H1 (cell line): Measurements from ENCODE around the gene CFAP58. TPM values are rescaled to one million over a fixed set of nuclear protein-coding genes. Genes with fewer than 3 reads are reported as not detected.

Experiments
- CTCF ChIA-PET: fragments of 300-600 bp; sonication (Branson Sonifier 250); formaldehyde crosslinking; loops from one replicate; lab custom pipeline; 2021; ENCODE audit not compliant: partially characterized antibody; lab: Charles Lee
- POLR2A ChIA-PET: fragments of 300-600 bp; sonication (Branson Sonifier 250); formaldehyde crosslinking; loops from one replicate; lab custom pipeline; 2021; ENCODE audit warnings: inconsistent platforms; ENCODE audit not compliant: partially characterized antibody; lab: Charles Lee
- DNase-seq, 2 experiments: peaks; one replicate each; pipeline versions ENCODE4 v3.0.0 to v3.0.0-alpha.2; 2010 to 2022; ENCODE audit warnings: low spot score in 2 of 2, low read depth in 1 of 2, mixed read lengths in 1 of 2
- FAIRE-seq: peaks from 2 replicates; lab custom pipeline; 2011; peaks lifted over from hg19 to GRCh38; lab: Jason Lieb, UNC
- H2AFZ ChIP-seq: 2 replicates; pipeline ENCODE4 v1.8.1; 2012; ENCODE audit warnings: low read length, inconsistent platforms
- H2AK5ac ChIP-seq: 2 replicates; pipeline ENCODE4 v1.6.1; 2013; ENCODE audit warnings: low read depth, low read length
- H2BK120ac ChIP-seq: replicated peaks from 2 replicates; pipeline ENCODE3; 2013; ENCODE audit warnings: low read depth, low read length, inconsistent platforms
- H2BK12ac ChIP-seq: 2 replicates; pipeline ENCODE4 v1.6.1; 2013; ENCODE audit warnings: low read depth, low read length
- H2BK15ac ChIP-seq: 2 replicates; pipeline ENCODE4 v1.6.1; 2013; ENCODE audit warnings: low read length
- H2BK20ac ChIP-seq: 2 replicates; pipeline ENCODE4 v1.6.1; 2013; ENCODE audit warnings: low read length
- H2BK5ac ChIP-seq: 2 replicates; pipeline ENCODE4 v1.6.1; 2013; ENCODE audit warnings: low read depth, low read length
- H3K14ac ChIP-seq: 2 replicates; pipeline ENCODE4 v1.6.1; 2013; ENCODE audit warnings: inconsistent platforms; ENCODE audit not compliant: insufficient read length
- H3K18ac ChIP-seq: 2 replicates; pipeline ENCODE4 v1.6.1; 2013; ENCODE audit warnings: low read length; ENCODE audit errors: extremely low read depth
- H3K23ac ChIP-seq: 2 replicates; pipeline ENCODE4 v1.6.1; 2013; ENCODE audit warnings: inconsistent platforms; ENCODE audit not compliant: insufficient read length
- H3K23me2 ChIP-seq: 2 replicates; pipeline ENCODE4 v1.6.1; 2013; ENCODE audit warnings: low read depth, low read length
- H3K27ac ChIP-seq: 2 replicates; pipeline ENCODE4 v1.6.1; 2011; ENCODE audit warnings: low read depth, low read length, inconsistent platforms
- H3K27me3 ChIP-seq, 4 experiments: replicated peaks in 1 of 4; 1 replicate in 1 of 4; 2 replicates in 3 of 4; pipeline versions ENCODE4 v1.6.1 to v1.8.1; 2011 to 2013; ENCODE audit warnings: low read length in 3 of 4, mild to moderate bottlenecking in 3 of 4, inconsistent platforms in 2 of 4, mixed read lengths in 2 of 4, moderate library complexity in 1 of 4; ENCODE audit not compliant: control insufficient read depth in 3 of 4, insufficient read depth in 3 of 4; ENCODE audit errors: extremely low read depth in 1 of 4
- H3K36me3 ChIP-seq, 4 experiments: 2 replicates each; pipeline versions ENCODE4 v1.6.1 to v1.8.1; 2011 to 2013; ENCODE audit warnings: mild to moderate bottlenecking in 4 of 4, low read length in 3 of 4, moderate library complexity in 2 of 4, control low read depth in 1 of 4, inconsistent platforms in 1 of 4; ENCODE audit not compliant: insufficient read depth in 4 of 4, control insufficient read depth in 2 of 4
- H3K4ac ChIP-seq: replicated peaks from 2 replicates; pipeline ENCODE3; 2013; ENCODE audit warnings: low read length, low read depth, mixed read lengths, inconsistent platforms; ENCODE audit not compliant: insufficient read length
- H3K4me1 ChIP-seq, 4 experiments: replicated peaks in 1 of 4; 1 replicate in 1 of 4; 2 replicates in 3 of 4; pipeline versions ENCODE4 v1.6.1 to v1.8.1; 2011 to 2013; ENCODE audit warnings: low read length in 3 of 4, inconsistent platforms in 2 of 4, mixed read lengths in 1 of 4; ENCODE audit not compliant: insufficient read depth in 4 of 4, control insufficient read depth in 3 of 4
- H3K4me2 ChIP-seq, 2 experiments: 2 replicates each; pipeline versions ENCODE4 v1.6.1 to v1.8.1; 2011 to 2013; ENCODE audit warnings: low read depth in 2 of 2, low read length in 2 of 2, control low read depth in 1 of 2, inconsistent platforms in 1 of 2, mild to moderate bottlenecking in 1 of 2; ENCODE audit not compliant: insufficient read depth in 1 of 2
- H3K4me3 ChIP-seq, 4 experiments: fragments of 200-600, 300-600 bp in 1 of 4; sonication (generic), shearing (Covaris generic), sonication (Bioruptor Twin) in 1 of 4; 2 replicates each; pipeline versions ENCODE4 v1.5.1 to v1.8.1; 2011 to 2016; ENCODE audit warnings: low read length in 4 of 4, low read depth in 3 of 4, control low read depth in 2 of 4, inconsistent platforms in 2 of 4, mild to moderate bottlenecking in 2 of 4, mixed read lengths in 1 of 4, moderate library complexity in 1 of 4; ENCODE audit not compliant: insufficient read depth in 2 of 4; ENCODE audit errors: extremely low read depth in 1 of 4
- H3K56ac ChIP-seq: replicated peaks from 2 replicates; pipeline ENCODE3; 2013; ENCODE audit warnings: low read depth, mild to moderate bottlenecking, mixed read lengths, low read length, inconsistent platforms; ENCODE audit not compliant: insufficient read length
- H3K79me1 ChIP-seq: 2 replicates; pipeline ENCODE4 v1.6.1; 2013; ENCODE audit warnings: low read depth, low read length, control low read depth
- H3K79me2 ChIP-seq, 2 experiments: 2 replicates each; pipeline versions ENCODE4 v1.6.1 to v1.8.1; 2012 to 2013; ENCODE audit warnings: low read length in 2 of 2, mild to moderate bottlenecking in 2 of 2, inconsistent platforms in 1 of 2; ENCODE audit not compliant: insufficient read depth in 2 of 2, control insufficient read depth in 1 of 2
- H3K9ac ChIP-seq, 4 experiments: replicated peaks in 1 of 4; 1 replicate in 1 of 4; 2 replicates in 3 of 4; pipeline versions ENCODE4 v1.6.1 to v1.8.1; 2011 to 2013; ENCODE audit warnings: low read depth in 3 of 4, low read length in 3 of 4, control low read depth in 2 of 4, mild to moderate bottlenecking in 2 of 4, moderate library complexity in 2 of 4, inconsistent platforms in 1 of 4; ENCODE audit errors: extremely low read depth in 1 of 4
- H3K9me3 ChIP-seq, 2 experiments: 2 replicates each; pipeline versions ENCODE4 v1.6.1 to v1.8.1; 2012 to 2013; ENCODE audit warnings: mild to moderate bottlenecking in 2 of 2, moderate library complexity in 2 of 2, control low read depth in 1 of 2, inconsistent platforms in 1 of 2, low read depth in 1 of 2, low read length in 1 of 2, mixed read lengths in 1 of 2; ENCODE audit not compliant: insufficient read depth in 2 of 2
- H4K20me1 ChIP-seq, 2 experiments: replicated peaks in 1 of 2; 2 replicates each; pipeline versions ENCODE3 to v1.8.1; 2011 to 2013; ENCODE audit warnings: inconsistent platforms in 2 of 2, low read length in 2 of 2, mild to moderate bottlenecking in 1 of 2; ENCODE audit not compliant: insufficient read depth in 2 of 2, control insufficient read depth in 1 of 2
- H4K5ac ChIP-seq: 2 replicates; pipeline ENCODE4 v1.6.1; 2013; ENCODE audit warnings: low read length, low read depth, mixed read lengths, inconsistent platforms; ENCODE audit not compliant: insufficient read length
- H4K8ac ChIP-seq: 2 replicates; pipeline ENCODE4 v1.8.0; 2013; ENCODE audit warnings: mild to moderate bottlenecking, moderate library complexity, low read length, inconsistent platforms; ENCODE audit not compliant: insufficient read depth; ENCODE audit errors: extremely low read depth
- H4K91ac ChIP-seq: replicated peaks from 2 replicates; pipeline ENCODE3; 2013; ENCODE audit warnings: low read length, mixed read lengths, inconsistent platforms; ENCODE audit not compliant: insufficient read length
- CBX5 ChIP-seq: fragments of 300-800, 300-1000 bp; sonication (generic); IDR thresholded peaks from 2 replicates; pipeline ENCODE4 v1.7.1; 2016; ENCODE audit warnings: antibody characterized with exemption, low read length, low read depth
- EP300 ChIP-seq, 2 experiments: IDR thresholded peaks; 1 replicate in 1 of 2; 2 replicates in 1 of 2; pipeline ENCODE4 v1.6.1; 2011 to 2012; ENCODE audit warnings: low read depth in 2 of 2, low read length in 2 of 2, mild to moderate bottlenecking in 2 of 2, borderline replicate concordance in 1 of 2, inconsistent platforms in 1 of 2, moderate library complexity in 1 of 2
- RFX5 ChIP-seq: IDR thresholded peaks from 2 replicates; pipeline ENCODE4 v1.6.1; 2011; ENCODE audit warnings: low read depth, low read length, improper control_type of control experiment, borderline replicate concordance
- SP2 ChIP-seq: IDR thresholded peaks from 2 replicates; pipeline ENCODE4 v1.6.1; 2012; ENCODE audit warnings: mild to moderate bottlenecking, low read length, inconsistent platforms
- TAF7 ChIP-seq: optimal IDR thresholded peaks from 2 replicates; pipeline ENCODE3; 2011; ENCODE audit warnings: low read depth, mild to moderate bottlenecking, inconsistent platforms, low read length, moderate library complexity, borderline replicate concordance
- ZNF274 ChIP-seq: IDR thresholded peaks from 2 replicates; pipeline ENCODE4 v1.7.0; 2012; ENCODE audit warnings: low read length, borderline replicate concordance; ENCODE audit errors: extremely low read depth
- WGBS, 2 experiments: shearing (Covaris generic) in 1 of 2; methylation state at CpG; one replicate each; pipeline versions ENCODE4 v1.1.6 to v1.1.7; 2013 to 2015; ENCODE audit warnings: low lambda C conversion rate in 2 of 2, mixed read lengths in 2 of 2, inconsistent platforms in 1 of 2, low coverage in 1 of 2, missing lambda C conversion rate in 1 of 2; ENCODE audit not compliant: insufficient replicate concordance in 2 of 2, insufficient coverage in 1 of 2, insufficient read length in 1 of 2; ENCODE audit errors: extremely low coverage in 1 of 2, missing lambda C conversion rate in 1 of 2; 5-methylcytosine and 5-hydroxymethylcytosine counted together
- polyA plus RNA-seq, 7 experiments: library from polyadenylated mRNA; depleted of rRNA in 3 of 7; stranded (reverse) in 5 of 7; unstranded in 2 of 7; fragments of >200 nt in 5 of 7; fragments of 200-250 nt in 2 of 7; gene quantifications; 1 replicate in 5 of 7; 2 replicates in 1 of 7; 4 replicates in 1 of 7; pipeline versions ENCODE4 v1.2.1 to v1.2.3, GENCODE V29; 2011 to 2013; ENCODE audit warnings: missing spikeins in 2 of 7, mixed read lengths in 2 of 7
- total RNA-seq: library from RNA; stranded (reverse); fragmentation: NEBNext Ultra II Directional; extraction: Animal tissue kit (Norgen Biotek cat#: 25700); gene quantifications from 2 replicates; pipeline ENCODE4 v1.2.1, GENCODE V29; 2021
- TF ChIP-seq, protein P1 (sequence below), 3 experiments: IDR thresholded peaks; 1 replicate in 2 of 3; 2 replicates in 1 of 3; pipeline versions ENCODE4 v1.5.1 to v1.6.1; 2011; ENCODE audit warnings: low read length in 3 of 3, mild to moderate bottlenecking in 3 of 3, inconsistent platforms in 2 of 3, low read depth in 1 of 3, moderate library complexity in 1 of 3; ENCODE audit not compliant: insufficient read depth in 1 of 3; ENCODE audit errors: control extremely low read depth in 1 of 3
- TF ChIP-seq, protein P2 (sequence below): IDR thresholded peaks from 2 replicates; pipeline ENCODE4 v1.6.1; 2011; ENCODE audit warnings: low read length, improper control_type of control experiment

CFAP58 gene
- total and polyA plus RNA-seq, 2 of the 8 experiments (the other 6 are each of a cell fraction or from before 2014, with no cell fraction given), result 0.32 to 0.71 TPM

DNA sequence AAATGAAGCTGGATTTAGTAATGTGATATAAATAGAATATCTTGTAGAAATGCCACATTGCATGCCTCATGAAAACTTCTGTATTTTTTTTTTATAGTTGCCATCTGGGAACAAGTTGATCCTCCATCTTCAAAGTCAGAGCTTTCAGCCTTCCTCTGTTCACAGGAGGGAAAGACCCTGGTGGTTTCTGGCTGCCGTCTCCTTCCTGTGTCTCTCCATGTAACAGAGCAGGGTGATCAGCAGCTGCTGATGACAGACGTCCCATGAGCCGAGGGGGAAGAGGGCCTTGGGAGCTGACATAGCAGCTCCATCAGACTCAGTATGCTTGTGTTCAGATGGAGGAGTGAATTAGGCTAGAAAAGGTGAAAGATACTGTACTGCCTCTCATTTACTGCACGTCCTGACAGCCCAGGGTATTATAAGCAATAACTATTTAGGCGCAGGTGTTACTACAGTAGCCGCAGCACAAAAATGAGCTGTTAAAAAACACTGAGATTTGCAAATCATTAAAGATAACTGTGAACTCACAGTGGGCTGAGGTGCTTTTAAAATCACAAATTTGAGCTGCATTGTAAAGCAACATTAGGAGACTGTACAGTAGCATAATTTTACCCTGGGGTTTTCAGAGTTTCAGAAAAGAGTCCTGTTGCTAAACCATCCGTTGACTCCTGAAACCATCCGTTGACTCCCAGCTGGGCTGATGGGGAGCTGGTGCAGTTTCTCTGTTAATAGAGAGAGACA is 103.3 kb downstream of the CFAP58 start:
- Histone ChIP-seq H4K91ac (no peak overlapping the region), H2BK5ac (no peak overlapping the region), H3K9me3 (no peaks in the 10 kb centered on the region), H3K4me1 (no peaks in the 10 kb centered on the region), H3K18ac (no peak overlapping the region), H3K79me1 (no peaks in the 10 kb centered on the region), H2AFZ (no peak overlapping the region), H3K27ac (no peak overlapping the region), H3K36me3 (no peaks in the 10 kb centered on the region), H2BK20ac (no peak overlapping the region), H3K56ac (no peak overlapping the region), H2BK120ac (no peak overlapping the region), H3K4me2 (no peak overlapping the region), H3K9ac (no peak overlapping the region), H3K14ac (no peak overlapping the region), H3K27me3 (no peaks in the 10 kb centered on the region), H3K23me2 (no peaks in the 10 kb centered on the region; the same call in 1 of the 2 replicates), H2BK15ac (no peak overlapping the region), H2AK5ac (no peak overlapping the region), H2BK12ac (no peak overlapping the region), H3K79me2 (no peaks in the 10 kb centered on the region), H4K20me1 (no peaks in the 10 kb centered on the region), H4K8ac (no peak overlapping the region), H3K4me3 (no peak overlapping the region), H4K5ac (no peak overlapping the region), H3K23ac (no peak overlapping the region), H3K4ac (no peak overlapping the region)
- WGBS, 2 experiments, result 87% methylated on average over 8 of the region's 8 CpGs; no CpG with 5 or more reads in 1 of the 2 experiments
- ChIA-PET POLR2A (no interaction called here), CTCF (interaction anchor here (0.6 to 1.8 kb wide), 6 partner anchors 11 to 167 kb away, joined by 3 to 5 read pairs (median 3); no protein-coding TSS in a partner anchor)
- FAIRE-seq, result no peak
- DNase-seq, result no peak
- no peak for TF ChIP-seq ZNF274
- no peak for TF ChIP-seq SP2
- TF ChIP-seq CBX5, result no peak
- TF ChIP-seq, protein P1, sequence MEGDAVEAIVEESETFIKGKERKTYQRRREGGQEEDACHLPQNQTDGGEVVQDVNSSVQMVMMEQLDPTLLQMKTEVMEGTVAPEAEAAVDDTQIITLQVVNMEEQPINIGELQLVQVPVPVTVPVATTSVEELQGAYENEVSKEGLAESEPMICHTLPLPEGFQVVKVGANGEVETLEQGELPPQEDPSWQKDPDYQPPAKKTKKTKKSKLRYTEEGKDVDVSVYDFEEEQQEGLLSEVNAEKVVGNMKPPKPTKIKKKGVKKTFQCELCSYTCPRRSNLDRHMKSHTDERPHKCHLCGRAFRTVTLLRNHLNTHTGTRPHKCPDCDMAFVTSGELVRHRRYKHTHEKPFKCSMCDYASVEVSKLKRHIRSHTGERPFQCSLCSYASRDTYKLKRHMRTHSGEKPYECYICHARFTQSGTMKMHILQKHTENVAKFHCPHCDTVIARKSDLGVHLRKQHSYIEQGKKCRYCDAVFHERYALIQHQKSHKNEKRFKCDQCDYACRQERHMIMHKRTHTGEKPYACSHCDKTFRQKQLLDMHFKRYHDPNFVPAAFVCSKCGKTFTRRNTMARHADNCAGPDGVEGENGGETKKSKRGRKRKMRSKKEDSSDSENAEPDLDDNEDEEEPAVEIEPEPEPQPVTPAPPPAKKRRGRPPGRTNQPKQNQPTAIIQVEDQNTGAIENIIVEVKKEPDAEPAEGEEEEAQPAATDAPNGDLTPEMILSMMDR (IDR thresholded peaks at IDR 0.05; ENCODE audit: control extremely low read depth in 1 of 3, insufficient read depth in 1 of 3, low read depth in 1 of 3, low read length in 3 of 3), result no peak
- TF ChIP-seq, protein P2, sequence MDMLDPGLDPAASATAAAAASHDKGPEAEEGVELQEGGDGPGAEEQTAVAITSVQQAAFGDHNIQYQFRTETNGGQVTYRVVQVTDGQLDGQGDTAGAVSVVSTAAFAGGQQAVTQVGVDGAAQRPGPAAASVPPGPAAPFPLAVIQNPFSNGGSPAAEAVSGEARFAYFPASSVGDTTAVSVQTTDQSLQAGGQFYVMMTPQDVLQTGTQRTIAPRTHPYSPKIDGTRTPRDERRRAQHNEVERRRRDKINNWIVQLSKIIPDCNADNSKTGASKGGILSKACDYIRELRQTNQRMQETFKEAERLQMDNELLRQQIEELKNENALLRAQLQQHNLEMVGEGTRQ, result no peak
- TF ChIP-seq EP300 (IDR thresholded peaks at IDR 0.05; ENCODE audit: borderline replicate concordance in 1 of 2, low read depth in 2 of 2, low read length in 2 of 2), result no peak
- TF ChIP-seq TAF7, result no peak
- no peak for TF ChIP-seq RFX5
